ENCODE measurements around the gene ABTB2. TPM values are rescaled to one million over a fixed set of nuclear protein-coding genes. Genes with fewer than 3 reads are reported as not detected.

Gene ABTB2
- total and polyA plus RNA-seq, 9 of the 15 experiments (the other 6 are each of a cell fraction or from before 2014, with no cell fraction given) = 0.03 to 0.18 (median 0.12) TPM; not detected in 2

DNA sequence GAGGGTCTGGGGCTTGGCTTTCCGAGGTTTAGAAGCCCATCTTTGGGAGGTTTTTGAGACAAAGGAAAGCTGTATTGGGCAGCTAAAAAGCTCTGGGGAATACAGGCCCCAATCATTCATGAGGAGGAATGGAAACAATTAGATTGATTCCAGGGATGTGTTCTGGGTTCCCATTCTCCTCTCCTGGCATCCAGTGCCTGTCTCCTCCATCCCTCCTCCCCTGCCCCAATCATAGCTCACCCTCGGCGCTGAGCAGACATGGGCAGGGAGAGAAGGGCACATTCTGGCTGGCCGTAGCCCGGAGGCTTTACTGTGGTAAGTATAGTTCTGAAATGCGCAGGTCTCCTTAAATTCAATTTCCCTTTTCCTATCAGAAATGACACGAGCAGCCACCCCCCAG, 42.4 kb downstream of the ABTB2 start:
- CTCF ChIA-PET (ENCODE audit: low intra/inter-chr PET ratio) = no interaction called here
- intact Hi-C loops (cut with micrococcal nuclease) (no loop called here), in situ Hi-C loops (cut with MboI) (no loop called here)
- Histone ChIP-seq H4K20me1 (replicated peaks; ENCODE audit: control insufficient read depth, insufficient read depth, low read length) (no peaks in the 10 kb centered on the region; the same call in none of the 2 replicates), H3K4me1 (replicated peaks in 1 of 2; ENCODE audit: control insufficient read depth in 2 of 2, insufficient read depth in 2 of 2, low read length in 2 of 2) (no peaks in the 10 kb centered on the region), H3K79me2 (ENCODE audit: control insufficient read depth, insufficient read depth, low read length) (no peaks in the 10 kb centered on the region), H3K4me2 (ENCODE audit: insufficient read depth, low read length) (no peak overlapping the region), H3K4me3 (no peak overlapping the region), H3K9me1 (ENCODE audit: control insufficient read depth, insufficient read depth, low read length) (no peaks in the 10 kb centered on the region), H2AFZ (ENCODE audit: low read depth, low read length) (no peak overlapping the region), H3K27me3 (ENCODE audit: control insufficient read depth in 2 of 2, insufficient read depth in 2 of 2, low read length in 2 of 2) (peaks cover 50 to 65% of the 10 kb centered on the region in 2 experiments), H3K36me3 (ENCODE audit: control insufficient read depth, insufficient read depth, low read length) (no peaks in the 10 kb centered on the region), H3K27ac (ENCODE audit: extremely low read depth, low read depth, low read length) (no peak overlapping the region), H3K9me3 (replicated peaks; ENCODE audit: control insufficient read depth, insufficient read depth, low read depth, low read length) (no peaks in the 10 kb centered on the region), H3K9ac (ENCODE audit: insufficient read depth in 1 of 2, low read depth in 2 of 2, low read length in 2 of 2) (no peak overlapping the region)
- no peak for FAIRE-seq
- POLR2A ChIA-PET = no interaction called here
- TF ChIP-seq ZBTB11 (CRISPR knock-in tag; IDR thresholded peaks at IDR 0.05) (no peak), ZNF592 (IDR thresholded peaks at IDR 0.05) (no peak), ARID2 (IDR thresholded peaks at IDR 0.05) (no peak), PHF21A (IDR thresholded peaks at IDR 0.05; ENCODE audit: borderline replicate concordance, low read depth) (no peak), NR2F6 (CRISPR knock-in tag; IDR thresholded peaks at IDR 0.05) (no peak), ZNF408 (CRISPR knock-in tag; IDR thresholded peaks at IDR 0.05; ENCODE audit: low read depth) (no peak), LEF1 (IDR thresholded peaks at IDR 0.05) (no peak), KDM4B (IDR thresholded peaks at IDR 0.05; ENCODE audit: borderline replicate concordance in 2 of 2, low read depth in 1 of 2) (no peak), CCNT2 (IDR thresholded peaks at IDR 0.05; ENCODE audit: borderline replicate concordance, extremely low read depth, insufficient read length, low read depth, low read length) (no peak), MYC (IDR thresholded peaks at IDR 0.05; ENCODE audit: low read depth, low read length) (no peak), MYC (CRISPR knock-in tag; IDR thresholded peaks at IDR 0.05; ENCODE audit: borderline replicate concordance, low read depth) (no peak), CREB1 (IDR thresholded peaks at IDR 0.05) (no peak), CREB1 (CRISPR knock-in tag; IDR thresholded peaks at IDR 0.05) (no peak), ZNF197 (CRISPR knock-in tag; IDR thresholded peaks at IDR 0.05; ENCODE audit: low read depth) (no peak), DDX20 (tag; IDR thresholded peaks at IDR 0.05; ENCODE audit: low read depth) (no peak)
- ATAC-seq = no peak
- BruUV-seq (replicated peaks) = no TSS peak
- 0% methylated on average over 7 of the region's 7 CpGs for WGBS (ENCODE audit: insufficient coverage, low coverage, missing lambda C conversion rate)
- DNase-seq (ENCODE audit: extremely low read depth in 1 of 4, low spot score in 3 of 4) = no peak

Measured in K562 (cell line).